ENCODE results near the gene EIF4E2. TPM values are rescaled to one million over a fixed set of nuclear protein-coding genes. Genes with fewer than 3 reads are reported as not detected.

The EIF4E2 gene
- total and polyA plus RNA-seq, 3 donors from 2014 or later: 56.3 to 93.5 (median 67.5) TPM

- Histone ChIP-seq H3K27ac (no peak overlapping the region), H3K4me3 (no peak overlapping the region)
- intact Hi-C loops (cut with DNase I; ENCODE audit: low total_unique reads): no loop called here
Observed at GRCh38 chr2:232581725-232582124, 31.2 kb downstream of the EIF4E2 start.

GRCh38 chr2:232584238-232584637 lies 33.7 kb downstream of the EIF4E2 start:
- DNase-seq: no peak
- 84 to 90% methylated on average over 6 of the region's 6 CpGs for WGBS, 2 donors
- Histone ChIP-seq H3K27ac (no peak overlapping the region), H3K4me3 (no peak overlapping the region), H3K36me3 (ENCODE audit: low read depth, missing control alignments) (no peaks in the 10 kb centered on the region), H3K4me1 (no peaks in the 10 kb centered on the region), H3K9me3 (no peaks in the 10 kb centered on the region), H3K27me3 (no peaks in the 10 kb centered on the region)
- TF ChIP-seq POLR2A (IDR thresholded peaks at IDR 0.05): no peak
- TF ChIP-seq CTCF (IDR thresholded peaks at IDR 0.05): no peak
- intact Hi-C loops (cut with DNase I; ENCODE audit: low total_unique reads): no loop called here

More at GRCh38 chr2:232581725-232582124, 31.2 kb downstream of the EIF4E2 start:
- H3K9me3 ChIP-seq: no peaks in the 10 kb centered on the region
- no peak for DNase-seq
- H3K36me3 ChIP-seq (ENCODE audit: low read depth, missing control alignments): no peaks in the 10 kb centered on the region
- TF ChIP-seq CTCF (IDR thresholded peaks at IDR 0.05) (no peak), POLR2A (IDR thresholded peaks at IDR 0.05) (no peak)
- no peaks in the 10 kb centered on the region for H3K4me1 ChIP-seq
- H3K27me3 ChIP-seq: no peaks in the 10 kb centered on the region

GRCh38 chr2:232586943-232587505 lies 36.5 kb downstream of the EIF4E2 start:
- Histone ChIP-seq H3K4me3 (no peak overlapping the region), H3K27ac (no peak overlapping the region), H3K9me3 (no peaks in the 10 kb centered on the region), H3K4me1 (no peaks in the 10 kb centered on the region), H3K27me3 (no peaks in the 10 kb centered on the region), H3K36me3 (ENCODE audit: low read depth, missing control alignments) (no peaks in the 10 kb centered on the region)
- 82 to 92% methylated on average over 5 of the region's 5 CpGs for WGBS, 2 donors
- intact Hi-C loops (cut with DNase I; ENCODE audit: low total_unique reads): no loop called here
- no peak for DNase-seq
- TF ChIP-seq CTCF (IDR thresholded peaks at IDR 0.05): no peak
- TF ChIP-seq POLR2A (IDR thresholded peaks at IDR 0.05): no peak

- intact Hi-C loops (cut with DNase I; ENCODE audit: low total_unique reads): no loop called here
- Histone ChIP-seq H3K4me3 (no peak overlapping the region), H3K27ac (no peak overlapping the region), H3K27me3 (no peaks in the 10 kb centered on the region), H3K9me3 (no peaks in the 10 kb centered on the region), H3K36me3 (ENCODE audit: low read depth, missing control alignments) (no peaks in the 10 kb centered on the region), H3K4me1 (no peaks in the 10 kb centered on the region)
- DNase-seq: no peak
- TF ChIP-seq CTCF (IDR thresholded peaks at IDR 0.05): no peak
- TF ChIP-seq POLR2A (IDR thresholded peaks at IDR 0.05): no peak
- WGBS, 2 donors: 83 to 88% methylated on average over 7 of the region's 7 CpGs
Observed at GRCh38 chr2:232587512-232587911, 37.0 kb downstream of the EIF4E2 start.

- 91 to 98% methylated on average over 4 to 8 of the region's 8 CpGs for WGBS, 2 donors
- H3K36me3 ChIP-seq (ENCODE audit: low read depth, missing control alignments): no peaks in the 10 kb centered on the region
- H3K27me3 ChIP-seq: no peaks in the 10 kb centered on the region
- intact Hi-C loops (cut with DNase I; ENCODE audit: low total_unique reads): no loop called here
- no peaks in the 10 kb centered on the region for H3K9me3 ChIP-seq
- H3K4me3 ChIP-seq: no peak overlapping the region
- DNase-seq: no peak
- no peak overlapping the region for H3K27ac ChIP-seq
- TF ChIP-seq POLR2A (IDR thresholded peaks at IDR 0.05) (no peak), CTCF (IDR thresholded peaks at IDR 0.05) (no peak)
- no peaks in the 10 kb centered on the region for H3K4me1 ChIP-seq
Observed at GRCh38 chr2:232588031-232588430, 37.5 kb downstream of the EIF4E2 start.
